GM21576 (cell line): ENCODE measurements around the gene PRC1.

ENCODE experiments used
- ATAC-seq: cut with Tn5 transposase; IDR thresholded peaks from one replicate; pipeline ENCODE4 v1.9.1; 2021; ENCODE audit warnings: mild to moderate bottlenecking, moderate library complexity; ENCODE audit not compliant: unreplicated experiment

Gene PRC1

DNA sequence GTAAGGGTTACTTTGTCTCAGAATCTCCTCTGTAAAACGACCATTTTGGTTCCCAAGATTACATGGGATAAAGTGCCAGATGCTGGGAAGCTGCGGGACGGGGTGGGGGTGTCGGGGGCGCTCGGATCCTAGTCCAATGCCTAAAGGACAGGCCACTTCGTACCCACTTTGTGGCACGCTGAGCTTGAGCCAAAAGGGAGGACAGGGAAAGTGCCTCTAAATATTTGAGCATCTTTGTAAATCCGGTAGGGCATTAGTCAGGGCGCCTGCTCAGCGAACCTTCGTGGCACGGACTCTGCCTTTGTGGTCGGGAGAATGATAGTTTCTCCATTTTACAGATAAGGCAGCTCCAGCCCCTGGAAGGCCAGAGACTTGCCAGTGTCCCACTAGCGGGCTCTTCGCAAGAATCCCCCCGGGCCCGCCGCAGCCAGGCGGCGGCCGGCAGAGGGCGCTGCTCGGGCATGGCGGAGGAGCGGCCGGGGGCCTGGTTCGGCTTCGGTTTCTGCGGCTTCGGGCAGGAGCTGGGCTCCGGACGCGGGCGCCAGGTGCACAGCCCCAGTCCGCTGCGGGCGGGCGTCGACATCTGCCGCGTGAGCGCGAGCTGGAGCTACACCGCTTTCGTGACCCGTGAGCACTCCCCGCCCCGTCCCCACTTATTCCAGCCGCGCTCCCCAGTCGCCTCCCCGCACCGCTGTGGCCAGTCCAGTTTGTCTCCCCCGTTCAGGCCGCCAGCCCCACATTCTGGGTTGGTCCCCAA is 37.9 kb downstream of the PRC1 start:
- ATAC-seq: no peak

DNA sequence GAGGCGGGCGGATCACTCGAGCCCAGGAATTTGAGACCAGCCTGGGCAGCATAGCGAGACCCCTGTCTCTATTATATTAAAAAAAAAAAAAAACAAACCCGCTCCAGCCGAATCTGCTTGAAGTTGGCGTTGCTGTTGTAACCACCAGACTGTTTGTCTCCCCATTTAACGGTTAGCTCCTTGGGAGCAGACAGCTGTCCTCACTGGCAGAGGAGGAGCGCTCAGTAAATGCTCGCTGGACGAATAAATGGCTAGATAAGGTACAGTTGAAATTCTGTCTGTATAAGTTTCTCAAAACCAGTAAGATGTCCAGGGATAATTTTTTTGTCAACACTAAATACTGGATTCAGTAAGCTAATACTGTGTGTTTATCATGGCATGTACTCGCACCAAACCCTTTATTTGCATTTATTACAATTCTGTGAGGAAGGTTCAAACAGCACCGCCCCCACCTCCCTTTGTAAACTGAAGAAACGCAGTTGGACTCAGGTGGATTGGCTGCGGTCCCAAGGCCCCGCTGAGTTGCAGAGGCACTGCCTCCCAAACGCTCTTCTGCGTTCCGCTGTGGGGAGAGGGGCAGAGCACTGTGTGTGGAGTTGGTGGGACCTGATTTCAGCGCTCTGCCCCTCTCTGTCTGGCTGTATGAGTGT is 38.6 kb downstream of the PRC1 start:
- no peak for ATAC-seq

DNA sequence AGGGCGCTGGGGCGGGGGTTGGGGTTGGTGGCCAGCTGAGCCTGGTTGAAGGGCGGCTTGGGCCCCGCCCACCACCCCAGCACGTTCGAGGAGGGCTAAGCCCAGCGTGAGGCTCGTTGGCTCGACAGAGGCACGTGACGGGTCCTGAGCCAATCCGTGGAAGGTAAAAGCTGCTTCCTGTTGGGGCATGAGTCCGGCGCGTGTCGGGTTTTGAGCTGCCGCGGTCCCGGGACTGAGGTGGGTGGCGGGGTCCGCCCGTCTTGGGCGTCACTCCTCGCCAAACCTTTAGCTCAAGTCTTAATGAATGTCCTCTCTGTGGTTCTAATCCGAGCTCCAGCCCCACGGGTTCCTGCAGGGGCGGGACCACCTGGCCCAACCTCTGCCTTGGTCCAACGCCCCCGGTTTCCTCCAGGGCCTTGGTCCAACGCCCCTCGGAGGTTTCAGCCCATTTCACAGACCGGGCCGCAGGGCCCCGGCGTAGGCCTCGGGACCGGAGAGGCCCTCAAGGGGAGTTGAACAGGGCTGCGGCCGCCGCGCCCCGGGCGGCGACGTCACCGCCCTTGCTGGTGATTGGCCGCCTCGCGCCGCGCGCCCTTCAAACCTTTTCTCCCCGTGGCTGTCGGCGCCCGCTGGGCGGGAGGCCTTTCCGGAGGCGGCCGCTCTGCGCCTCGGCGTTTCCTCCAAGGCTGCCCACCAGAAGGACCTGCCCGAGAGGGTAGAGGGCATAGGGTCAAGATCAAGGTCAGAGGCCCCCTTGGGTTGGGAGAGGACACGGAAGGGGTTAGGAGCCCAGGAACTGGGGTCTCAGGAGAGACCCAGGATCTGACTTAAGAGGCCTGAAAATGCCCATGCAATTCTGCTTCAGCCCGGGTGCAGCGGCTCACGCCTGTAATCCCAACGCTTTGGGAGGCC is 39.4 kb downstream of the PRC1 start, which contains the start of gene RCCD1:
RCCD1 (plus strand) TSS at position 173 of the 912 bp plus-strand sequence. CDS start 1,851 bp downstream, outside the sequence.
- peak; percentile 91 for ATAC-seq

- ATAC-seq: no peak
These were observed 40.2 kb downstream of the PRC1 start for GRCh38 chr15:90953947-90954711.

GRCh38 chr15:90952901-90953677 is 41.2 kb downstream of the PRC1 start:
- no peak for ATAC-seq

GRCh38 chr15:90950676-90951075 is 43.7 kb downstream of the PRC1 start:
- ATAC-seq: no peak

DNA sequence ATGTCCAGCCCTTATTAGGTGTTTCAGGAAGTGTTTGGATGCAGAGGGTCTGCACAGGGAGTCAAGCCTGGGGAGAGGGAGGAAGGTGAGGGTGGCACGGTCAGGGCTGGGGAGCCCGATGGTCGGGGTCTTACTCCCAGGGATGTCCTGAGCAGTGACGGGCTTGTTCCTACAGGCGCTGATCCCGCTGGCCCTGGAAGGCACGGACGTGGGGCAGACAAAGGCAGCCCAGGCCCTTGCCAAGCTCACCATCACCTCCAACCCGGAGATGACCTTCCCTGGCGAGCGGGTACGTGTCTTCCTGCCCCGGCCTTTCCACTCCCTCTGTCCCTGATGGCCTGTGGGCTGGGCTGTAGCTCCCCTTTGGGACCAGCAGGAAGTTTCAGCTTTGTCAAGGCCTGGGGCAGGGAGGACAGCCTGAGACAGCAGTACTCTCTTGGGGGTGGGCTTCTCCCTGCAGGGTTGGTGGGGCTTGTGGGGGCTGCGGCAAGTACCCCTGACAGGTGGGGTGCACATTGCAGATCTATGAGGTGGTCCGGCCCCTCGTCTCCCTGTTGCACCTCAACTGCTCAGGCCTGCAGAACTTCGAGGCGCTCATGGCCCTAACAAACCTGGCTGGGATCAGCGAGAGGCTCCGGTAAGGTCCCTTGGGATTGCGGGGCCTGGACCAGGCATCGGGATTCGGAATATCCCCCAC is 44.2 kb downstream of the PRC1 start:
- ATAC-seq: no peak

- ATAC-seq: no peak
These were observed 45.8 kb downstream of the PRC1 start for GRCh38 chr15:90948506-90948905.

- ATAC-seq: no peak
These were observed 46.6 kb downstream of the PRC1 start for GRCh38 chr15:90947577-90948357.

- ATAC-seq: no peak
These were observed 47.3 kb downstream of the PRC1 start for GRCh38 chr15:90946941-90947576.

- ATAC-seq: no peak
These were observed 47.8 kb downstream of the PRC1 start for GRCh38 chr15:90946538-90946937.

DNA sequence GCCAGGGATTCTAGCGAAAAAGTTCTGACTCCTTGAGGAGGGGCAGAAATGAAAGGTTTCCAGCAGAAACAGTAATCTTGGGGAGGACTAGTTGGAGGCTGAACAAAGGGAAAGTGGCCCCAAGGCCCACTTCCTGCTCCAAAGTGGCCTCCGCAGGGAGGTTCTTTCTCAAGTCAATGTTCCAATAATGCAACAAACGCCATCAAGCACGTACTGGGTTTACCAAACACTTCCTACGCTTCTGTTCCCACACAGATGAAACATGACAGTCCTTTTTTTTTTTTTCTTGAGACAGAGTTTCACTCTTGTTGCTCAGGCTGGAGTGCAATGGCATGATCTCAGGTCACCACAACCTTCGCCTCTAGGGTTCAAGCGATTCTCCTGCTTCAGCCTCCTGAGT is 49.2 kb downstream of the PRC1 start:
- ATAC-seq: no peak

GRCh38 chr15:90942354-90943120 is 51.8 kb downstream of the PRC1 start:
- ATAC-seq: no peak

DNA sequence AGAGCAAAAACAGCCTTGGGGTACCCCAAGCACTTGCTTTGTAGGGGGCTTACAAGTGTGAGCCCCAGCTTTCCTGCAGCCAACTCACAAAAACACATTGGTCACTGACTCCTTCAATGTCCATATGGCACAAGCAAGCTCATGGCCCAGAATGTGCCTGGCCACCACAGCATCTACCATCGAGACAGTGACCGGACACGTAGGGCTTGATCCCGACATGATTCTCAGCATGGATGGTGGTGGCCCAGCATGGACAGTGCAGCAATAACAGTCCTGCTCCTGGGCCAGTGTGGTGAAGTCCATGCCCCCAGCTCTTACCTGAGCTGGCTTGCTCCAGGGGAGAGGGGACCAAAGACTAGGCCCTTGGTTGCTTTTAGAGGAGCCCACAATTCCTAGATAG is 53.3 kb downstream of the PRC1 start:
- no peak for ATAC-seq

DNA sequence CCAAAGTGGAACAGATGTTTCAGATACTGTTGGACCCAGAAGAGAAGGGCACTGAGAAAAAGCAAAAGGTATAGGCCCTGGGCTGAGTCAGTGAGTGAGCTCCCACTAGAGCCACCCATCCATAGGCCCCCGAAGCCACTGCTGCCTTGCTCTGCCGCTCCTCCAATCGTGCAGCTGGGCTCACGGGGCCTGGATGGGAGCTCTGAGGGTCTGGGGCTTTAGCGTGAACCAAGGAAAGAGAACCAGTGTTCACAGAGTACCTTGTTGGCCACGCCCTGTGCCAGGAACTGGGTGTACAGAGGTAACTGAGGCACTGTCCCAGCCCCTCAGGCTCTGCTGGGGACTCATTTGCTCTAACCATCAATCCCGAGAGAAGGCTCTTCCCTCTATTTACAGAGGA is 54.6 kb downstream of the PRC1 start:
- no peak for ATAC-seq

GRCh38 chr15:90938261-90938660 is 56.1 kb downstream of the PRC1 start:
- no peak for ATAC-seq

DNA sequence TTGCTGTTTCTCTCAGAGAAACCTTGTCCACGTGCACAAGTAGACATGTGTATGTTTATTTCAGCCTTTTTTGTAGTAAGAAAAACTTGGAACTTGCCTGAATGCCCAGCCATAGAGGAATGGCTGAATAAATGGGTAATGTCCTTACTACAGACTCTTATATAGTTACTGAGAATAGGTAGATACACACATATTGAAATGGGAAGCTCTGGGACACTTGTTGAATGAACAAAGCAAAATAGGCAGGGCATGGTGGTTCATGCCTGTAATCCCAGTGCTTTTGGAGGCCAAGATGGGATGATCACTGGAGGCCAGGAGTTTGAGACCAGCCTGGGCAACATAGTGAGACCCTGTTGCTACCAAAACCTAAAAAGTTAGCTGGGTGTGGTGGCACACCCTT is 57.5 kb downstream of the PRC1 start:
- ATAC-seq: no peak
